ENCODE results near the gene PARVG. TPM values are rescaled to one million over a fixed set of nuclear protein-coding genes. Genes with fewer than 3 reads are reported as not detected.

The PARVG gene
- total RNA-seq, 4 donors from 2014 or later: 5.0 to 25.3 (median 8.4) TPM

DNA sequence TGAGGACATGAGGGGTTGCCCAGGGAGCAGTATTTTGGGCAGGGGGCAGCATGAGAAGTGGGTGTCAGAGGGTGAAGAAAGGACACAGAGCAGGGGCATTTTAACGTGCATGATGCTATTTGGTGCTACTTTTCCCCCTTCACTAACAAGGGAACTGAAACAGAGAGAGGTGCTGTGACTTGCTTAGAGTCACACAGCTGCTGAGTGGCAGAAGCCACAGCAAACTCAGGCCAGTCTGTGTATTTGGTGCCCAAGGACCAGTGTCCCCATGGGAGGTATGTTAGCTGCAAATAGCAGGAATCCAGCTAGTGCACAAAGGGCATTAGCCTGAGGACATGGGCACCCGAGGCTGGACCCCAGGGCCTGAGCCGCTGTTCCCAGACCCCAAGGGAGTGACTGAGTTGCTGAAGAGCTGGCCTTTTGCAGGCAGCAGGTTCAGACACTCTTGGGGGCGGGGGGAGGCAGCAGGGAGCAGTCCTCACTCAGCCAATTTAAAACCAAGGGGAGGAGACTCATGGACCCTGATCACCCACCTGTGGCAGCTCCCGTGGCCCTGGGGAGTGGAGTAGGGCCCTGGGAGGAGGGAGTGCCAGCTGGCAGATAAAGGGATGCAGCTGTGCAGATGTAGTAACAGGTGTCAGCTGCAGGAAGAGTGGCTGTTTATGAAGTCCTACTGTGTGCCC lies 14.6 kb downstream of the PARVG start:
- DNase-seq: no peak
- intact Hi-C loops (cut with DNase I; ENCODE audit: low total_unique reads): no loop called here
- no peaks in the 10 kb centered on the region for H3K36me3 ChIP-seq
- H3K27ac ChIP-seq: no peak overlapping the region
- no peak overlapping the region for H3K4me3 ChIP-seq
- no peaks in the 10 kb centered on the region for H3K9me3 ChIP-seq
- no peaks in the 10 kb centered on the region for H3K4me1 ChIP-seq
- H3K27me3 ChIP-seq: no peaks in the 10 kb centered on the region
- TF ChIP-seq, protein P1, sequence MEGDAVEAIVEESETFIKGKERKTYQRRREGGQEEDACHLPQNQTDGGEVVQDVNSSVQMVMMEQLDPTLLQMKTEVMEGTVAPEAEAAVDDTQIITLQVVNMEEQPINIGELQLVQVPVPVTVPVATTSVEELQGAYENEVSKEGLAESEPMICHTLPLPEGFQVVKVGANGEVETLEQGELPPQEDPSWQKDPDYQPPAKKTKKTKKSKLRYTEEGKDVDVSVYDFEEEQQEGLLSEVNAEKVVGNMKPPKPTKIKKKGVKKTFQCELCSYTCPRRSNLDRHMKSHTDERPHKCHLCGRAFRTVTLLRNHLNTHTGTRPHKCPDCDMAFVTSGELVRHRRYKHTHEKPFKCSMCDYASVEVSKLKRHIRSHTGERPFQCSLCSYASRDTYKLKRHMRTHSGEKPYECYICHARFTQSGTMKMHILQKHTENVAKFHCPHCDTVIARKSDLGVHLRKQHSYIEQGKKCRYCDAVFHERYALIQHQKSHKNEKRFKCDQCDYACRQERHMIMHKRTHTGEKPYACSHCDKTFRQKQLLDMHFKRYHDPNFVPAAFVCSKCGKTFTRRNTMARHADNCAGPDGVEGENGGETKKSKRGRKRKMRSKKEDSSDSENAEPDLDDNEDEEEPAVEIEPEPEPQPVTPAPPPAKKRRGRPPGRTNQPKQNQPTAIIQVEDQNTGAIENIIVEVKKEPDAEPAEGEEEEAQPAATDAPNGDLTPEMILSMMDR (IDR thresholded peaks at IDR 0.05): no peak
- no peak for TF ChIP-seq POLR2A (IDR thresholded peaks at IDR 0.05)

GRCh38 chr22:44196241-44196640 lies 15.5 kb downstream of the PARVG start:
- Histone ChIP-seq H3K4me3 (no peak overlapping the region), H3K27me3 (no peaks in the 10 kb centered on the region), H3K27ac (no peak overlapping the region), H3K36me3 (no peaks in the 10 kb centered on the region), H3K4me1 (no peaks in the 10 kb centered on the region), H3K9me3 (no peaks in the 10 kb centered on the region)
- intact Hi-C loops (cut with DNase I; ENCODE audit: low total_unique reads): no loop called here
- no peak for DNase-seq
- TF ChIP-seq, protein P1 (IDR thresholded peaks at IDR 0.05): no peak
- TF ChIP-seq POLR2A (IDR thresholded peaks at IDR 0.05): no peak

GRCh38 chr22:44196731-44197131 lies 16.0 kb downstream of the PARVG start:
- Histone ChIP-seq H3K27me3 (no peaks in the 10 kb centered on the region), H3K27ac (no peak overlapping the region), H3K9me3 (no peaks in the 10 kb centered on the region), H3K4me3 (no peak overlapping the region), H3K36me3 (no peaks in the 10 kb centered on the region), H3K4me1 (peaks cover 0 to 2% of the 10 kb centered on the region in 2 donors)
- intact Hi-C loops (cut with DNase I; ENCODE audit: low total_unique reads): no loop called here
- no peak for DNase-seq
- TF ChIP-seq, protein P1 (IDR thresholded peaks at IDR 0.05): no peak
- TF ChIP-seq POLR2A (IDR thresholded peaks at IDR 0.05): no peak

DNA sequence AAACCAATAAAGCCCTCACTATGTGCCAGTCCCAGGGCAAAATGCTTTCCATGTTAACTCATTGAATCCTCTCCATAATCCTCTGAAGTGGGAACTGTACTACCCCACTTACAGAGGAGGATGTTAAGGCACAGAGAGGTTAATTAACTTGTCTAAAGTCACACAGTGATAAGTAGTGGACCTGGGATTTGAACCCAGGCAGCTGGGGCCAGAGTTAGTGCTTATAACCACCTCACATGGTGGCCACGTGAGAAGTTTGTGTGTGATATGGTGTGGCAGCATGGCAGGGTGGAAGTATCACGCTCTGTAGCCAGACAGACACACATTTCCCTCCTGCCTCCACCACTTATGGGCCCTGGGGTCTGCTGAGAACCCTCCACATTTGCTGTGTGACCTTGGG lies 16.5 kb downstream of the PARVG start:
- TF ChIP-seq, protein P1 (IDR thresholded peaks at IDR 0.05): no peak
- TF ChIP-seq POLR2A (IDR thresholded peaks at IDR 0.05): no peak
- DNase-seq: no peak
- no peaks in the 10 kb centered on the region for H3K36me3 ChIP-seq
- no peaks in the 10 kb centered on the region for H3K9me3 ChIP-seq
- intact Hi-C loops (cut with DNase I; ENCODE audit: low total_unique reads): no loop called here
- peaks cover 0 to 7% of the 10 kb centered on the region in 2 donors for H3K4me1 ChIP-seq
- H3K4me3 ChIP-seq: no peak overlapping the region
- no peak overlapping the region for H3K27ac ChIP-seq
- H3K27me3 ChIP-seq: no peaks in the 10 kb centered on the region

- TF ChIP-seq, protein P1 (IDR thresholded peaks at IDR 0.05): no peak
- Histone ChIP-seq H3K27me3 (no peaks in the 10 kb centered on the region), H3K4me1 (peaks cover 0 to 7% of the 10 kb centered on the region in 2 donors), H3K4me3 (no peak overlapping the region), H3K9me3 (no peaks in the 10 kb centered on the region), H3K36me3 (no peaks in the 10 kb centered on the region), H3K27ac (no peak overlapping the region)
- no peak for DNase-seq
- intact Hi-C loops (cut with DNase I; ENCODE audit: low total_unique reads): no loop called here
These were observed 18.4 kb downstream of the PARVG start for GRCh38 chr22:44199164-44199563.

All from uterus (tissue), 4 donors.